ENCODE measurements around the gene LST1. TPM values are rescaled to one million over a fixed set of nuclear protein-coding genes. Genes with fewer than 3 reads are reported as not detected.

Gene LST1
- total and polyA plus RNA-seq, 11 donors = 1.6 to 58.0 (median 3.7) TPM; not detected in 1

DNA sequence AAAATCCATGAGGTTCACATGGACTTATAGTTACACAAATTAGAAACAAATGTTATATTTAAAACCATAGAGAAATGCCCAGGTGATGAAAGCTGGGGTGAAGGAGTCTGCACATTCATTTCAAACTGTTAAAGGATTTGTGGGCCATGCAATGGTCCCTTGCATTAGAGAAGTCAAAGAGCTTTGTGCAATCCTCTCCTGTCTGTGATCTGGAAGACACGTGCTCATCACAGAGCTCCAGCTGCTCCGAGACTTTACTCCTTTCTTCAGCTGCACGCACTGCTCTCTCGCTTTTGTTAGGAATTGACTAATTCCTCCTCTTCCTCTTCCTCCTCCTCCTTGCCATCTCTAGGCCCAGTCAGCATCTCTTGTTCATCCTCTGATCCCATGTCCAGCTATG is 24.9 kb downstream of the LST1 start:
- DNase-seq (no peak), ATAC-seq (no peak)
- WGBS, 4 donors = 67 to 85% (median 71%) methylated on average over 4 of the region's 4 CpGs
- no peak for TF ChIP-seq POLR2A (IDR thresholded peaks at IDR 0.05)
- TF ChIP-seq, protein P1, sequence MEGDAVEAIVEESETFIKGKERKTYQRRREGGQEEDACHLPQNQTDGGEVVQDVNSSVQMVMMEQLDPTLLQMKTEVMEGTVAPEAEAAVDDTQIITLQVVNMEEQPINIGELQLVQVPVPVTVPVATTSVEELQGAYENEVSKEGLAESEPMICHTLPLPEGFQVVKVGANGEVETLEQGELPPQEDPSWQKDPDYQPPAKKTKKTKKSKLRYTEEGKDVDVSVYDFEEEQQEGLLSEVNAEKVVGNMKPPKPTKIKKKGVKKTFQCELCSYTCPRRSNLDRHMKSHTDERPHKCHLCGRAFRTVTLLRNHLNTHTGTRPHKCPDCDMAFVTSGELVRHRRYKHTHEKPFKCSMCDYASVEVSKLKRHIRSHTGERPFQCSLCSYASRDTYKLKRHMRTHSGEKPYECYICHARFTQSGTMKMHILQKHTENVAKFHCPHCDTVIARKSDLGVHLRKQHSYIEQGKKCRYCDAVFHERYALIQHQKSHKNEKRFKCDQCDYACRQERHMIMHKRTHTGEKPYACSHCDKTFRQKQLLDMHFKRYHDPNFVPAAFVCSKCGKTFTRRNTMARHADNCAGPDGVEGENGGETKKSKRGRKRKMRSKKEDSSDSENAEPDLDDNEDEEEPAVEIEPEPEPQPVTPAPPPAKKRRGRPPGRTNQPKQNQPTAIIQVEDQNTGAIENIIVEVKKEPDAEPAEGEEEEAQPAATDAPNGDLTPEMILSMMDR (IDR thresholded peaks at IDR 0.05) = no peak
- Histone ChIP-seq H3K9me3 (no peaks in the 10 kb centered on the region), H3K4me3 (no peak overlapping the region), H3K27me3 (no peaks in the 10 kb centered on the region), H3K27ac (no peak overlapping the region), H3K36me3 (no peaks in the 10 kb centered on the region), H3K4me1 (peaks cover 0 to 18% (median 0%) of the 10 kb centered on the region in 12 donors)
- intact Hi-C loops (cut with DNase I) = no loop called here

DNA sequence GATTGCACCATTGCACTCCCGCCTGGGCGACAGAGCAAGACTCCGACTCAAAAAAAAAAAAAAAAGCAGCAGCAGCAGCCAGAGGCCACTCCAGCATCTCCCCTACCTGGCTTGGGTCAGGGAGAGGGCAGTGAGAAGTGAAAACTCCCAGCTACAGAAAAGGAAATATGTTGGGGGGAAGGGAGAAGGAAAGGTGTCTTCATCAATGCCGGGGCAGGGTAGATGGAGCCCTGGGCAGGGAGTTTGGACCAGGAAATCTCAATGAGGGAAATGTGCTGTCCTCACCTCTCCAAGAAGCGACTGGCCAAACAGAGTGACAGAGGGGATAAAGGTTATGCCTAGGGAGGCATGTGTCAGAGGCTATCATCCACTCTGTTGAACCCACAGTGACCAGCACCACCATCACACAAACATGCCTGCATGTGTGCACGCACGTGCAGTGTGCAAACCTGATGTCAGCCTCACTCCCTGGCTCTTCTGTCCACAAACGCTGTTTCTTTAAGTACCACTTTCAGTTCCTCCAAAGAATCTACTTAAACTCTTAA is 28.1 kb downstream of the LST1 start:
- Histone ChIP-seq H3K36me3 (no peaks in the 10 kb centered on the region), H3K9me3 (no peaks in the 10 kb centered on the region), H3K27me3 (no peaks in the 10 kb centered on the region), H3K27ac (peak overlapping the region in 1 of 12 donors; percentile 93), H3K4me3 (peak overlapping the region in 1 of 12 donors; percentile 59), H3K4me1 (peaks cover 0 to 26% (median 0%) of the 10 kb centered on the region in 12 donors)
- ATAC-seq = peak in 1 of 4 donors; percentile 43
- no peak for DNase-seq
- TF ChIP-seq, protein P1 (IDR thresholded peaks at IDR 0.05) = no peak
- TF ChIP-seq POLR2A (IDR thresholded peaks at IDR 0.05) = no peak
- 77 to 83% (median 79%) methylated on average over 8 of the region's 8 CpGs for WGBS, 4 donors
- intact Hi-C loops (cut with DNase I) = no loop called here

DNA sequence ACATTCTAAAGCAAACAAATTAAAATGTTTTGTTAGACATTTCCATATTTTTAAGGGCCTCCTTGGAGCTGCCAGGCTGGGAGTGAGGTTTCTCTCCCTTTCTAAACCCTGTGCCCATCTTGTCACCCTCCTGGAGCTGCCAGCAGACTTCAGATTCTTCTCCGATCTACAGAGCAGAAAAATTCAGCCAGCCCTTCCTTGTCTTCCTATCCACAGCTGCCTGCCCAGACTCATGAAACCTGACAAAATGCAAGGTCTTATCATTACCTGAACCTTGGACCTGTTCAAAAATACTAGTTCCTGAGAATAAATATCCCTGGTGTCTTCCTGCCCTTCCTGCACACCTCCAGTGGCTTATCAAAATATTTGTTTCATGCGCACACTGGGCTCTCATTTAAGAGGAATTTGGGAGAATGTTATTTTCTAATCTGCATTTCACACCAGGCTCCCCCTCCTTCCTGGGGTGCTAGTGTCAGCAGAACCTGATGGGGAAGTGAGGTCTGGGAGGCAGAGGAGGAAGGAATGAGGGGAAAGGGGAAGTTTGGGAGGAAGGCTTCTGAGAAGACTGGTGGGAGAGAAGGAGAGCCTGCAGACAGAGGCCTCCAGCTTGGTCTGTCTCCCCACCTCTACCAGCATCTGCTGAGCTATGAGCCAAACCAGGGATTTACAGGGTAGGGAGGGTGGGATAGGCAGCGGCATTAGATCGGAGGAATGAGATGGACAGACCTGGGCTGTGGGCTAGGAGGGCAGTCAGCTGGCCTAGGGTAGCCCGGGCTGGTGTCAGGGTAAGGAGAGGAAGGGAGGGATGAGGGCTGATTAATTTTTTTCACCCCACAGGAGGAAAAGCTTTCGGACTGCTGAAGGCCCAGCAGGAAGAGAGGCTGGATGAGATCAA is 28.9 kb downstream of the LST1 start, which contains the start of gene AIF1:
Gene AIF1, plus strand, starts transcription at position 551 of the 895 bp plus-strand sequence. Its CDS starts 96 bp downstream, at position 647.
- intact Hi-C loops (cut with DNase I) = no loop called here
- Histone ChIP-seq H3K9me3 (no peaks in the 10 kb centered on the region), H3K27ac (peak within 1 kb of the TSS in 5 of 12 donors; percentile 29 to 93 (median 37)), H3K27me3 (no peaks in the 10 kb centered on the region), H3K4me1 (peaks cover 0 to 32% (median 5%) of the 10 kb centered on the region in 12 donors), H3K4me3 (peak within 1 kb of the TSS in 9 of 12 donors; percentile 10 to 59 (median 20)), H3K36me3 (no peaks in the 10 kb centered on the region)
- ATAC-seq = peak in 2 of 4 donors; percentile 11 to 43
- WGBS, 4 donors = 56 to 69% (median 66%) methylated on average over 6 of the region's 6 CpGs
- no peak for DNase-seq
- TF ChIP-seq, protein P1 (IDR thresholded peaks at IDR 0.05) = no peak
- TF ChIP-seq POLR2A (IDR thresholded peaks at IDR 0.05) = no peak

DNA sequence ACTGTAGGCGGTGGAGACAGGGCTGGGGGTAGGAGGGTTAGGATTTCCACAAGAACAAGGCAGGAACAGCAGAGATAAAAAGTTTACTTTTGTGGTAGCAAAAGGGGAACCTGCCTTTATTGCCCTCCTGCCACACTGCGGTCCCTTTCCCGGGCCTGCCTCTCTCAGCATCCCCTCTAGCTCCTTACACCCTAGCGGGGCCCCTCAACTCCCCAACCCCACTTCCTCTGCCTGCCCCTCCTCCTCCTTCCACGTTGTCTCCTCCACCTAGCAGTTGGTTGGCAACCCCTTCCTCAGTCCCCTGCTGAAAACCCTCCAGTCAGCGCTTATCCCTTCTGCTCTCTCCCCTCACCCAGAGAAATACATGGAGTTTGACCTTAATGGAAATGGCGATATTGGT is 29.7 kb downstream of the LST1 start:
- ATAC-seq (no peak), DNase-seq (no peak)
- peak overlapping the region in 4 of 12 donors; percentile 34 to 93 (median 47) for H3K27ac ChIP-seq
- TF ChIP-seq POLR2A (IDR thresholded peaks at IDR 0.05) = no peak
- TF ChIP-seq, protein P1 (IDR thresholded peaks at IDR 0.05) = no peak
- intact Hi-C loops (cut with DNase I) = no loop called here
- H3K9me3 ChIP-seq = no peaks in the 10 kb centered on the region
- peaks cover 0 to 28% (median 5%) of the 10 kb centered on the region in 12 donors for H3K4me1 ChIP-seq
- WGBS, 4 donors = 63 to 73% (median 66%) methylated on average over 7 of the region's 7 CpGs
- H3K4me3 ChIP-seq = peak overlapping the region in 9 of 12 donors; percentile 10 to 59 (median 20)
- no peaks in the 10 kb centered on the region for H3K27me3 ChIP-seq
- no peaks in the 10 kb centered on the region for H3K36me3 ChIP-seq
